GM12892 (cell line): ENCODE measurements around the gene FNIP2.

ENCODE experiments used
- POLR2A ChIP-seq: IDR thresholded peaks from 2 replicates; pipeline ENCODE4 v1.6.1; 2011; ENCODE audit warnings: low read depth, low read length, control low read depth
- POLR2AphosphoS5 ChIP-seq: IDR thresholded peaks from 2 replicates; pipeline ENCODE4 v1.6.1; 2011; ENCODE audit warnings: low read depth, low read length, control low read depth
- TAF1 ChIP-seq: IDR thresholded peaks from 2 replicates; pipeline ENCODE4 v1.6.1; 2011; ENCODE audit warnings: low read depth, mild to moderate bottlenecking, control low read depth, low read length, borderline replicate concordance

GRCh38 chr4:158776106-158776505, 7.3 kb downstream of the FNIP2 start:
- TF ChIP-seq TAF1: no peak
- no peak for TF ChIP-seq POLR2AphosphoS5
- no peak for TF ChIP-seq POLR2A
